Prostate gland (tissue), 2 donors: Measurements from ENCODE around the gene GABRB2.

Experiments used
- CTCF ChIP-seq, 4 experiments: fragments of 200-600 bp in 2 of 4; fragments of 450-650 bp in 2 of 4; sonication (generic) in 2 of 4; IDR thresholded peaks; 1 replicate in 3 of 4; 2 replicates in 1 of 4; pipeline ENCODE4 v1.5.1; 2016 to 2019; ENCODE audit warnings: antibody characterized with exemption in 4 of 4, mild to moderate bottlenecking in 2 of 4, moderate library complexity in 2 of 4
- POLR2A ChIP-seq: fragments of 450-650 bp; IDR thresholded peaks from one replicate; pipeline ENCODE4 v1.6.1; 2016; ENCODE audit warnings: antibody characterized with exemption, mild to moderate bottlenecking

GRCh38 chr5:161471211-161471950 is 75.1 kb downstream of the GABRB2 start:
- TF ChIP-seq CTCF (IDR thresholded peaks at IDR 0.05), result no peak
- no peak for TF ChIP-seq POLR2A
